HG03520 (cell line): ENCODE results near the gene NFKBIE.
"Not testable (repeated sequence)": the region's sequence is repeated elsewhere in the genome, so short reads cannot be mapped to it uniquely, and the experiment has no call there.

Experiments used
- ATAC-seq: cut with Tn5 transposase; IDR thresholded peaks from one replicate; pipeline ENCODE4 v1.9.1; 2021; ENCODE audit warnings: mild to moderate bottlenecking, moderate library complexity; ENCODE audit not compliant: unreplicated experiment

The NFKBIE gene, protein sequence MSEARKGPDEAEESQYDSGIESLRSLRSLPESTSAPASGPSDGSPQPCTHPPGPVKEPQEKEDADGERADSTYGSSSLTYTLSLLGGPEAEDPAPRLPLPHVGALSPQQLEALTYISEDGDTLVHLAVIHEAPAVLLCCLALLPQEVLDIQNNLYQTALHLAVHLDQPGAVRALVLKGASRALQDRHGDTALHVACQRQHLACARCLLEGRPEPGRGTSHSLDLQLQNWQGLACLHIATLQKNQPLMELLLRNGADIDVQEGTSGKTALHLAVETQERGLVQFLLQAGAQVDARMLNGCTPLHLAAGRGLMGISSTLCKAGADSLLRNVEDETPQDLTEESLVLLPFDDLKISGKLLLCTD

DNA sequence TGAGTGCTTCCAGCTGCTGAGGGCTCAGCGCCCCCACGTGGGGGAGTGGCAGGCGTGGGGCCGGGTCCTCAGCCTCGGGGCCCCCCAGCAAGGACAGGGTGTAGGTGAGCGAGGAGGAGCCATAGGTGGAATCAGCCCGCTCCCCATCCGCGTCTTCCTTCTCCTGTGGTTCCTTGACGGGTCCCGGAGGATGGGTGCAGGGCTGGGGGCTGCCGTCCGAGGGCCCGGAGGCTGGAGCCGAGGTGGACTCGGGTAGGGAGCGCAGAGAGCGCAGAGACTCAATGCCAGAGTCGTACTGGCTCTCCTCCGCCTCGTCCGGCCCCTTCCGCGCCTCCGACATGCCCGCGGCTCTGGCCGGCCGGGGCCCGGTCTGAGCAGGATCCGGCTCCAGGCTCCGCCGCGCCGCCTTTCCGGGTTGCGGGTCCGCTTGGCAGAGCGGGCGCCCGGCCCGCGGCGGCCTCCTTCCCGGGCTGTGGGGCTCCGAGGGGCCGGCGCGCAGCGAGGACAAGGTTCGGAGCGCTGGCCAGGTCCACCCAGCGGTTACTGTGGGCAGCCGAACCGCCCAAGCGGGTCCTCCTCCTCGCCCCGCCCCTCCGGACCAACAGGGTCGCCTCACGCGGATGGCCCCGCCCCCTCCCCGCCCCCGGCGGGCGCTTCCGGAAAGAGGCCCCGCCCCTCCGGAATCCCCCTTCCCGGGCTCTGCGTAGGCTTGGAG is at the start of gene NFKBIE:
NFKBIE (minus strand) TSS at position 545 of the 715 bp plus-strand sequence; CDS start at position 340, 205 bp downstream.
- peak; percentile 33 for ATAC-seq

- ATAC-seq, result not testable (repeated sequence)
Measured at GRCh38 chr6:44314657-44315056, 49.3 kb upstream of the NFKBIE start.

- ATAC-seq, result peak; percentile 66
Measured at GRCh38 chr6:44312901-44313788, 47.8 kb upstream of the NFKBIE start, which contains the start of gene AARS2. Gene AARS2, minus strand, starts transcription at chr6:44313347. Its CDS starts 24 bp downstream, at chr6:44313323.

GRCh38 chr6:44311767-44312166 is 46.4 kb upstream of the NFKBIE start:
- ATAC-seq, result no peak

DNA sequence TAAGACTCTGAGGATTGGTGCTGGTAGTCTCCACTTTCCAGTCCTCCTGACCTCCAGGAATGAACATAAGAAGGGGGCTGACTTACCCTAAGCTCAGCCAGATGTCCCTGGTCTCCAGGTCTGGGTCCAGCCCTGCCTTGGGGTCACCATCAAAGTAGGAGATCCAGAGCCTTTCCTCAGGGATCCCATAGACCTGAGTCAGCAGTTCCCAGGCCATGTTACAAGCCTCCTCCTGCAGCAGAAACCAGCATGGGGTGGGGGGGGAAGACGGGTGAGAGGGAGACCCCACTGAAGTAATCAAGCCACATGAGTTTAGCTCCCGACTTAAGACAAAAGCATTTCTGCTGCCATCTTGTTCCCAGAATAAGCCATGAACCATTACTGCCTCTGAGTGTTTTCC is 46.0 kb upstream of the NFKBIE start:
- no peak for ATAC-seq

GRCh38 chr6:44310241-44310640 is 44.9 kb upstream of the NFKBIE start:
- ATAC-seq, result no peak

- ATAC-seq, result no peak
Measured at GRCh38 chr6:44309631-44310030, 44.3 kb upstream of the NFKBIE start.

GRCh38 chr6:44309092-44309491 is 43.7 kb upstream of the NFKBIE start:
- no peak for ATAC-seq

DNA sequence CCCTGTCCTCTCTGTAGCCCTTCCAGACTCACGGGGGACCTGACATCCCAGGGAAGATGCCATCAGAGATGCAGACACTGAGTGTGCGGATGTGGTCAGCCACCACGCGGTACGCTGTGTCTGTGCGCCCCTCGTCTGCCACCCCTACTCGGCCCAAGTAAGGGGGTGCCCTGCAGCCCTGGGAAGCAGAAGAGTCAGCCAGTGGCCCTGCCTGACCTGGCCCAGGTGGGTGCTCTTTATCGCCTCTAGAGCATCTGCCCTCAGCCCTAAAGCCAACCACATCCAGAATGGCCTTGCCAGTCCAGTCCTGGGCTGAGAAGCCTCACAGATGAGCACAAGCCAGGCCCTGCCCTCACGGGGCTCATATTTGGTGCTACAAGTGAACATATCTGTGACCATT is 41.9 kb upstream of the NFKBIE start:
- no peak for ATAC-seq

DNA sequence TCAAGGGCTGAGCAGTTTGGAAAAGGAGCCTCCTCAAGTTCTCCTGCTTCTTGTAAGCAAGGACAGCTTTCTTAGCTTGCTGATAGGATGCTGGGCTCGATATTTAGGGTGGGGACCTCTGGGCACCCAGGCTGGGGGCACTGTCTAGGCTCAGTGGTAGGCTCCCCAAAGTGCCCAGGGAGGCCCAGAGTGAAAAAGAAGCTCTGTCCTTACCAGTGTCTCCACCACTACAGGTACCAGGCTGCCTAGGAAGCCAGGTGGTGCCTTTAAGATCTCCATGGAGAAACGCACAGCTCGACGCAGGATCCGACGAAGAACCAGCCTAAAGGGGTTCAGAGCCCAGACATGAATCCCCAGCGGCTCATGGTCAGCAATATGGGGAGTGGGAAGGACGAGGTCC is 41.4 kb upstream of the NFKBIE start:
- ATAC-seq, result no peak

DNA sequence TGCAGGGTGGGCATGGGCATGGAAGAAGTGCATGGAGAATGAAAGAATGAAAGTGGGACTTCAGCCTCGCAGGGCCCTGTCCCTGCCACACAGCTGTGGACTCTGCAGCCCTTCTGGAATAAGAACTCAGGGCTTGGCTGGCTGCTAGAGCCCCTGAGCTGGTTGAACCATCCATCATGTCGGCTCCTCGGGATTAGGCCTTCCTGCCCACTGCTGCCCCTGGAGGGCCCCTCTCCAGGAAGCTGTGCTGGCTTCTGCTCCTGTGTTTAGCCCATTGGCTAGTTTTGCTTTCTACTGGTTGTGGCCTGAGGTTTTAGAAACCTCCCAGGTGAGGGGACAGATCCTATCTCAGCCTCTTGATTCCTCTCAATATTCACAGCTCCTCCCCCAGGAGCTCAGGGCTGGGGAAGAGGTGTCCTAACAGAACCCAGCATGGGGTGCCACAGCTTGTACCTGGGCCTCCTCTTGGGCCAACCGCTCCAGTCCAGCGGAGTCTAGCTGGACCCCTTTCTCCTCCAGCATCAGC is 39.9 kb upstream of the NFKBIE start:
- no peak for ATAC-seq

GRCh38 chr6:44304282-44305199 is 39.2 kb upstream of the NFKBIE start:
- ATAC-seq, result no peak

DNA sequence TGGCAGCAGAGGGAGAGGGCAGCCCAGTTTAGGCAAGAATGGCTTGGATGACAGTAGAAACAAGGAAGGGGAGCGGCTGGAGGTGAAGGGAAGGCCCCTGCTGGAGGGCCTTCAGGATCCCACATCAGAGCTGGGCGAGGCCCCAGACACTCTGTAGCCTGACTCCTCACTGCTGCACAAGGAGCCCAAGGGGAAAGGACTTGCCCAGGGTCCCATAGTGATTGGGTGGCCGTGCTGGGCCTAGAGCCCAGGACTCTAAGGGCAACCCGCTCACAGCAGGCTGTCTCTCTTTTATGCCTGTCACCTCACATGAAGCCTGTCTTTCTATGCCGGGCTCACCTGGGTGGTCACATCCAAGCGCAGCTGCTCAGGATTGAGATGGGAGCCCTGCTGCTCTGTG is 38.5 kb upstream of the NFKBIE start:
- no peak for ATAC-seq

DNA sequence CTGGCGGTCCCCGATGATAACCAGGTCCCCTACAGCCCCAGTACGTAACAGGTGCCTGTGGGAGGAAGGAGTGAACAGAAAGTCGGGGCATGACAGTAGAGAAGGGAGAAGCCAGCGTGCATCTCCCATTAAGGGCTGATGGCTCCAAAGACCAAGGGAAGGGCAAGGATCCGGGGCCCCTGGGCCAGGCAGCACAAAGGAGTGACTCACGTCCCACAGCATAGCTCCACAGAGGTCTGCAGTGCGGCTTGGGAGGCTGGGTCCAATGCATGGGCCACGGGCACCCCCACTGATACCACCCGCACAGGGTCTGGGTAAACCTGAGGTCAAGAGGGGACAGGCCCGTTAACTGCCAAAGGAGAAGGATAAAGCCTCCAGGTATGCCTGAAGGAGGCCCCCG is 37.5 kb upstream of the NFKBIE start:
- no peak for ATAC-seq

- ATAC-seq, result no peak
Measured at GRCh38 chr6:44301782-44302564, 36.6 kb upstream of the NFKBIE start.

DNA sequence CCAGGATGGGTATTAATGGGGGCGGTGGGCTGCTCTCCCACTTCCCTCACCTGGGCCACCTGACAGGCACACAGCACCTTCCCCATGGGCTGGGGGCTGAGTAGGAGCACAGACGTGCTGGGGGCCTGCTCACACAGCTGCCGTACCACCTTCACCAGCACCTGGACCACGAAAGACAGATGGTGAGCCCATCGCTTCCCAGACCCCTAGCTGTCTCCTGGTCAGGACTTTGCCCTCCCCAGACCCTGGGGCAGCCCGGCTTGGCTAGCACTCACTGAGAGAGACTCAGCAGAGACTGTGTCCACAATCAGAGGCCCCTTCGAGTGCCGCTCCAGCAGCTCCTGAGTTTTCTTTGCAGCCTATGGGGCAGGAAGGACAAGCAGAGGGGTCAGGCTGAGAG is 35.8 kb upstream of the NFKBIE start:
- no peak for ATAC-seq

DNA sequence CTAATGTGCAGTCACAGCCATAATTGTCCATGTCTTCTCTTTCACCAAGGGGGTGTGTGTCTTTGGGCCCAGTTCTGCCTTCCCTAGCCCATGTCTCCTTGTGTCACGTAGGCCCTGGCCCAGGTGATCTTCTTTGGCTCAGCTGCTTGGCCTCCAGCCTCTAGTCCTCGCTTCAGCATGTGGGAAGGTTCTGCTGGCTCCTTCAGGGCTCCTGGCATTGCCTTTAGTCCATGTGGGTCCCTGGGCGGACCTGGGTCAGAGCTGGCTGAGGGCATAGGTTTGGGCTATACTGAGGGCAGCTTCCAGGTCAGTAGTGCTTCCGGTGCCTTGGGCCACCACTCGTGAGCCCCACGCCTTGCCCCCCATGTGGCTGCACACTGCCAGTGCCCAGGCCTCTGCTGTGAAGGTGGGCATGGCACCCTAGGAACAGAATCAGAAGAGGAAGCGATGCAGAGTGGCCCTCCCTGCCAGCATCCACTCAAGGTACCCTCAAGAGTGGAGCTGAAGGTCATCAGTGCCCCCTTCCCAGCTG is 35.0 kb upstream of the NFKBIE start:
- ATAC-seq, result no peak

- ATAC-seq, result no peak
Measured at GRCh38 chr6:44298864-44299263, 33.5 kb upstream of the NFKBIE start.
